GM19351 (cell line): ENCODE data around the gene PBXIP1.

ENCODE experiments used
- ATAC-seq: cut with Tn5 transposase; IDR thresholded peaks from one replicate; pipeline ENCODE4 v1.9.1; 2021; ENCODE audit warnings: mild to moderate bottlenecking, moderate library complexity; ENCODE audit not compliant: unreplicated experiment

The PBXIP1 gene

GRCh38 chr1:154958681-154959425, 3.0 kb upstream of the PBXIP1 start:
- no peak for ATAC-seq

GRCh38 chr1:154958036-154958435, 2.1 kb upstream of the PBXIP1 start:
- ATAC-seq, result no peak

GRCh38 chr1:154957091-154957657, 1.3 kb upstream of the PBXIP1 start:
- ATAC-seq, result no peak

- ATAC-seq, result no peak
Measured at GRCh38 chr1:154956544-154956941, 644 bp upstream of the PBXIP1 start.

- no peak for ATAC-seq
Measured at GRCh38 chr1:154955039-154955717, 721 bp downstream of the PBXIP1 start.

- ATAC-seq, result no peak
Measured at GRCh38 chr1:154954541-154954940, 1.4 kb downstream of the PBXIP1 start.

- no peak for ATAC-seq
Measured at GRCh38 chr1:154953611-154954038, 2.3 kb downstream of the PBXIP1 start.

- no peak for ATAC-seq
Measured at GRCh38 chr1:154952664-154953063, 3.2 kb downstream of the PBXIP1 start.

- ATAC-seq, result no peak
Measured at GRCh38 chr1:154951901-154952657, 3.8 kb downstream of the PBXIP1 start.

- ATAC-seq, result no peak
Measured at GRCh38 chr1:154948079-154948478, 7.8 kb downstream of the PBXIP1 start.

- no peak for ATAC-seq
Measured at GRCh38 chr1:154945962-154946850, 9.7 kb downstream of the PBXIP1 start.

GRCh38 chr1:154945160-154945961, 10.5 kb downstream of the PBXIP1 start:
- ATAC-seq, result no peak

GRCh38 chr1:154944401-154945159, 11.3 kb downstream of the PBXIP1 start:
- no peak for ATAC-seq

GRCh38 chr1:154943649-154944400, 12.1 kb downstream of the PBXIP1 start:
- ATAC-seq, result no peak

- no peak for ATAC-seq
Measured at GRCh38 chr1:154941333-154942013, 14.4 kb downstream of the PBXIP1 start.

GRCh38 chr1:154940651-154941194, 15.2 kb downstream of the PBXIP1 start:
- no peak for ATAC-seq

GRCh38 chr1:154940213-154940560, 15.7 kb downstream of the PBXIP1 start:
- no peak for ATAC-seq
